ENCODE data around the gene CDHR3. TPM values are rescaled to one million over a fixed set of nuclear protein-coding genes. Genes with fewer than 3 reads are reported as not detected.

The CDHR3 gene
- total RNA-seq, 1 donor from 2014 or later = 7.7 TPM

- no peak for DNase-seq (ENCODE audit: low spot score)
- no peak for ATAC-seq
Observed at GRCh38 chr7:106061301-106061979, 98.4 kb downstream of the CDHR3 start.

- no peak for DNase-seq (ENCODE audit: low spot score)
- no peak for ATAC-seq
Observed at GRCh38 chr7:106062006-106062405, 98.9 kb downstream of the CDHR3 start.

- ATAC-seq (no peak), DNase-seq (ENCODE audit: low spot score) (no peak)
Observed at GRCh38 chr7:106062521-106062931, 99.5 kb downstream of the CDHR3 start.

GRCh38 chr7:106063024-106063423 lies 100.0 kb downstream of the CDHR3 start:
- DNase-seq (ENCODE audit: low spot score) (no peak), ATAC-seq (no peak)

- no peak for DNase-seq (ENCODE audit: low spot score)
- ATAC-seq = no peak
Observed at GRCh38 chr7:106063692-106064091, 100.6 kb downstream of the CDHR3 start.

- DNase-seq (ENCODE audit: low spot score) = no peak
- no peak for ATAC-seq
Observed at GRCh38 chr7:106064316-106064715, 101.3 kb downstream of the CDHR3 start.

GRCh38 chr7:106064771-106065574 lies 101.9 kb downstream of the CDHR3 start:
- peak; percentile 80 for ATAC-seq
- peak; percentile 90 for DNase-seq (ENCODE audit: low spot score)

- ATAC-seq (peak; percentile 74), DNase-seq (ENCODE audit: low spot score) (peak; percentile 78)
Observed at GRCh38 chr7:106065575-106066500, 102.8 kb downstream of the CDHR3 start.

GRCh38 chr7:106067678-106068077 lies 104.6 kb downstream of the CDHR3 start:
- ATAC-seq = no peak
- no peak for DNase-seq (ENCODE audit: low spot score)

- ATAC-seq (no peak), DNase-seq (ENCODE audit: low spot score) (no peak)
Observed at GRCh38 chr7:106068538-106068961, 105.5 kb downstream of the CDHR3 start.

- DNase-seq (ENCODE audit: low spot score) = no peak
- ATAC-seq = no peak
Observed at GRCh38 chr7:106068986-106069385, 105.9 kb downstream of the CDHR3 start.

GRCh38 chr7:106069471-106070200 lies 106.6 kb downstream of the CDHR3 start:
- ATAC-seq (no peak), DNase-seq (ENCODE audit: low spot score) (no peak)

GRCh38 chr7:106070201-106070551 lies 107.1 kb downstream of the CDHR3 start:
- DNase-seq (ENCODE audit: low spot score) (peak; percentile 85), ATAC-seq (peak; percentile 60)

- ATAC-seq (no peak), DNase-seq (ENCODE audit: low spot score) (no peak)
Observed at GRCh38 chr7:106070567-106071254, 107.6 kb downstream of the CDHR3 start.

- ATAC-seq (peak; percentile 33), DNase-seq (ENCODE audit: low spot score) (no peak)
Observed at GRCh38 chr7:106071356-106071998, 108.4 kb downstream of the CDHR3 start.

- peak; percentile 47 for ATAC-seq
- DNase-seq (ENCODE audit: low spot score) = no peak
Observed at GRCh38 chr7:106071999-106072714, 109.1 kb downstream of the CDHR3 start.

- ATAC-seq (no peak), DNase-seq (ENCODE audit: low spot score) (no peak)
Observed at GRCh38 chr7:106072715-106073091, 109.6 kb downstream of the CDHR3 start.

GRCh38 chr7:106073701-106074100 lies 110.6 kb downstream of the CDHR3 start:
- DNase-seq (ENCODE audit: low spot score) = no peak
- ATAC-seq = no peak

- ATAC-seq (no peak), DNase-seq (ENCODE audit: low spot score) (no peak)
Observed at GRCh38 chr7:106074257-106074656, 111.2 kb downstream of the CDHR3 start.
